ENCODE data around the gene EPSTI1.
"Not testable (repeated sequence)": the region's sequence is repeated elsewhere in the genome, so short reads cannot be mapped to it uniquely, and the experiment has no call there.

The EPSTI1 gene

DNA sequence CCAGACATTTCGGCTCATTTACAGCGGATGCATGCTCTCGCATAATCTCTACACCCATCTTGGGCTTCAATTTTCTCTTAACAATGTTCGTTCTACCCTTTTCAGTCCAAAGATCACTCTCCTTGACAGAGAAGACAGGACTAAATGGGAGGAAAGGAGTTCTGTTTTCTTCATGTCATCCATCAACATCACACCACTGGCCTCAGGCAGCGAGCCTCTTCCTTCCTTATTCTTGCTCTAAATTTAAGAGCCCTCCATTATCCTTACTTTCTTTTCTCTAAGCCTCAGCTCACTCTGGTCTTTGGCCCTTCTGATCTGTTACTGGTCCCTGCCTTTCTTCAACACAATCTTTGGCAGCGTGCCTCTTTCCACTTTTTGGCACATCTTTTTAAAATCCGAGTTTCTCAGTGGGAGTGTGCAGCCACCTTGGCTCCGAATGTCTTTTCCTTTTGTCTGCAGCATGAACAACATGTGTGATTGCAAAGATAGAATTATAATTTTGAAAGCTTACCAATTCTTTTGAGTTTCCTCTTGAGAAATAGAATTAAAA is 111.9 kb downstream of the EPSTI1 start:
- Mint-ChIP-seq H3K27ac (no peak overlapping the region), H3K36me3 (peaks cover 3% of the 10 kb centered on the region), H3K27me3 (peaks cover 1% of the 10 kb centered on the region), H3K9me3 (peaks cover 1% of the 10 kb centered on the region), H3K4me3 (no peak overlapping the region), H3K4me1 (peaks cover 27% of the 10 kb centered on the region)
- ATAC-seq (ENCODE audit: low read depth) = no peak
- DNase-seq (ENCODE audit: low spot score in 2 of 2) = no peak

DNA sequence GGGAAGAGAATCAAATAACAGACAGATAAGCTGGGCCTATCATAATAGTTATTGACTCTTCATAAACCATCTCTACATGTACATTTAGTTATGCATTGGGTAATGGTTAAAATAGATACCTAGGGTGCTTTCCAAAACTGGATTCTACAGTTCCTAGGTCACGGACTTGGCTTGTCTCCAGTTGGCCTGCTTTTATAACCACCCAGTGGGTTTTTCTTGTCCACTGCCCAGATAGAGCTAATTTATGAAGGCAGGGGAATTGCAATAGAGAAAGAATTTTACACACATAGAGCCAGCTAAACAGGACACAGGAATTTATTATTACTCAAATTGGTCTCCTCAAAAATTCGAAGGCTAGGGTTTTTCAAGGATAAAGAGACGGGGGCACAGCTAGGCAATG is 113.3 kb downstream of the EPSTI1 start:
- Mint-ChIP-seq H3K4me1 (peaks cover 27% of the 10 kb centered on the region), H3K36me3 (peaks cover 3% of the 10 kb centered on the region)

DNA sequence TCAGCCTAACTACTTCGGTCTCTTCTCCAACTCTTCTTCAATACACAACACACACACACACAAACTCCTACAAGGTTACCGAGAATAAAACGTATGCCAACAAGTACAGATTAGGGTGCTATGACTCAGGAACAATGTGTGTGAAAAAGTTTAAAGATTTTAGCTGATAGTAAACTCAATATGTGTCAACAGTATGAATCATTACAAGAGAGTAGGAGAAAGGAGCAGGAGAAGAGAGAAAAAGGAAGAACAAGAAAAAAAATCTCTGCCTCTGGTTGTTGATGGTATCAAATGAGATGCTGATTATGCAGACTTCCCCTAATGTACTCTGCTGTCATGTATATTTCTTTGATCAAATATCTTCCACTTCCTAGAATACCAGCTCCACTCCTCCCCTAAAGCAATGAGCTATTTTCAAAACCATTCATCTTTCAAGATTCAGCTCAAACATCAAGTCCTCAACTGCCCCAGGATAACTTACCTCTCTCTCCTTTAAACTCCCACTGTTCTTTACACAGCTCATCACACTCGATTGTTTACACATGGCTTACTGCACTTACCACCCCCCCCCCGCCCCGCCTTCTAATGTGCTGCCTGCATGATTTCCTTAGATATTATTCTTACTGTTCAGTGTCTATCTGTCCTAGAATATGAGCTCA is 115.0 kb downstream of the EPSTI1 start:
- H3K36me3 Mint-ChIP-seq = peaks cover 3% of the 10 kb centered on the region
- H3K9me3 Mint-ChIP-seq = peaks cover 1% of the 10 kb centered on the region
- DNase-seq (ENCODE audit: low spot score in 2 of 2) (no peak), ATAC-seq (ENCODE audit: low read depth) (peak; percentile 24)
- H3K27ac Mint-ChIP-seq = peak overlapping the region; percentile 96
- H3K4me1 Mint-ChIP-seq = peaks cover 25% of the 10 kb centered on the region
- H3K4me3 Mint-ChIP-seq = peak overlapping the region; percentile 43
- peaks cover 1% of the 10 kb centered on the region for H3K27me3 Mint-ChIP-seq

More for the DNA sequence above, 113.3 kb downstream of the EPSTI1 start:
- Mint-ChIP-seq H3K9me3 (peaks cover 1% of the 10 kb centered on the region), H3K4me3 (no peak overlapping the region), H3K27me3 (peaks cover 1% of the 10 kb centered on the region), H3K27ac (peak overlapping the region; percentile 2)
- no peak for DNase-seq (ENCODE audit: low spot score in 2 of 2)
- no peak for ATAC-seq (ENCODE audit: low read depth)

DNA sequence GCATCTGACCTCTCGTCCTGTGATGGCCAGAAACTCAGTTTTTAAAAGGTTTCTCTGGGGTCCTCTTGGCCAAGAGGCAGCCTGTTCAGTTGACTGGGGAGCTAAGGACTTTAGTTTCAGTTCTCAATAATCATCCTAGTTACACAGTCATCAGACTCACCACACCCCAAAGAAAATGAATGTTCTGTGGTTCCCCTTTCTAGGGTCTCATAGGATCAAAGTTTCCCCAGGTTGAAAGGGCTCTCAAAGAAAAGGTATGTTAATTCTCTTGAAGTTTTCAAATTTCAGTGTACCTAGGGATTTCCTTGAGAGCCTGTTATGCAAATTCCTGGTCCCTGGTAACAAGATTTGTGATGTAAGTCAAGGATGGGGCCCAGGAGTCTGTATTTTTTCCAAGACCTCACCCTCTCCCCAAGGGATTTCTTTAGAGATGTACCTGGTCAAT is 115.7 kb downstream of the EPSTI1 start:
- Mint-ChIP-seq H3K36me3 (peaks cover 3% of the 10 kb centered on the region), H3K9me3 (peaks cover 1% of the 10 kb centered on the region), H3K27ac (peak overlapping the region; percentile 96), H3K27me3 (peaks cover 1% of the 10 kb centered on the region), H3K4me3 (peak overlapping the region; percentile 73), H3K4me1 (peaks cover 25% of the 10 kb centered on the region)
- ATAC-seq (ENCODE audit: low read depth) (peak; percentile 96), DNase-seq (ENCODE audit: low spot score in 2 of 2) (peak; percentile 16 to 44)

DNA sequence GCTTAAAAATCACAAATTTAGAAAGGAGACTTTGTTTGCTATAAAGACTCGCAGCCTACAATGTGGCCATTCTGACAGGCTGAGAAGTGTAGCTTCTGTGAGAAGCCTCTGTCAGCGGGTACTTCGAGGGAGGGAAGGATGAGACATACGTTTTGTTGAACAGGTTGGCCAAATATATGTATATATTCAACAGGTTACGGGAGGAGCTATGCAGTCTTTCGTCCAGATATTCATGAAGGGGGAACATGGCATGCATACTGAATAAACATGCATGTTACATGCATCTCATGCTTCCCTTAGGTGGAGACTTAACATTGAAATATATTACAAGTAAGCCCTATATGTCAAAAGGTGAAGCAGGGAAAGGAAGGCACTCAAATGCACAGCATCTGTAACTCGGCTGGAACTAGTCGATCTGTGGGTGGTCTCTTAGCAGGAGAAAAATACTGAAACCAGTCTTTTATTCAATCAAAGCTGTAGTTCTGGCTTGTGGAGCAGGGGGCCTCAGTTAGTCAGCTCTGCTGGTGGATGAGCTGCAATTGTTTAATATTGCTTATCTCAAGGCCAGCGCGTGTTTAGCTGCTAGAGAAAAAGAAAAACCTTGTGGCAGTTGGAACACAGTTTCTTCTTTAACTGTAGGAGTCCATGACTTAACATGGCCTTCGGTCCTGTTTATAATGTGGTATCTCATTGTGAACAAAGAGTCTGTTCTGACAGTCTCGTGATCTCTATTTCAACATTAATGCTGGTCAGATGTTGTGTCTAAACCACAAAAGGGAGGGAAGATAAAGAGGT is 116.4 kb downstream of the EPSTI1 start:
- peaks cover 3% of the 10 kb centered on the region for H3K36me3 Mint-ChIP-seq
- peak overlapping the region; percentile 96 for H3K27ac Mint-ChIP-seq
- peaks cover 1% of the 10 kb centered on the region for H3K27me3 Mint-ChIP-seq
- peaks cover 1% of the 10 kb centered on the region for H3K9me3 Mint-ChIP-seq
- H3K4me1 Mint-ChIP-seq = peaks cover 25% of the 10 kb centered on the region
- DNase-seq (ENCODE audit: low spot score in 2 of 2) (no peak), ATAC-seq (ENCODE audit: low read depth) (peak; percentile 37)
- peak overlapping the region; percentile 73 for H3K4me3 Mint-ChIP-seq

DNA sequence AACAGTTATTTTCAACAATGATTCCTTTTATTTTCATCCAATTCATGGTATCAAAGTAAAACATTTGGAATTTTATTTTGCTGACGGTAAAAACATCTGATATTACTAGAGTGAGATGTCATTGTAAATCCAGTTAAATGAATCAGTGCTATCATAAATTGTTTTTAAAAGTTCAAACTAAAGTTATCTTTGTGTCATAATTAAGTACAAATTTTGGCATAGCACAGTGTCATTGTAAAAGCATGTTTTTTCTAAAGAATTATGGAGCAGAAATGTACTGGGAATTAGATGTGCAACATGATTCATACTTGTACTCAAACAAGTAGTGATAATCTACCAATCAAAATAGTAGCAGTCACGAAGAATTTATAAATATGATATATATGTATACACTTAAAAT is 117.8 kb downstream of the EPSTI1 start:
- H3K27ac Mint-ChIP-seq = no peak overlapping the region
- H3K36me3 Mint-ChIP-seq = no peaks in the 10 kb centered on the region
- peaks cover 20% of the 10 kb centered on the region for H3K4me1 Mint-ChIP-seq
- H3K9me3 Mint-ChIP-seq = peaks cover 1% of the 10 kb centered on the region
- no peaks in the 10 kb centered on the region for H3K27me3 Mint-ChIP-seq
- DNase-seq (ENCODE audit: low spot score in 2 of 2) (no peak), ATAC-seq (ENCODE audit: low read depth) (no peak)
- H3K4me3 Mint-ChIP-seq = no peak overlapping the region

DNA sequence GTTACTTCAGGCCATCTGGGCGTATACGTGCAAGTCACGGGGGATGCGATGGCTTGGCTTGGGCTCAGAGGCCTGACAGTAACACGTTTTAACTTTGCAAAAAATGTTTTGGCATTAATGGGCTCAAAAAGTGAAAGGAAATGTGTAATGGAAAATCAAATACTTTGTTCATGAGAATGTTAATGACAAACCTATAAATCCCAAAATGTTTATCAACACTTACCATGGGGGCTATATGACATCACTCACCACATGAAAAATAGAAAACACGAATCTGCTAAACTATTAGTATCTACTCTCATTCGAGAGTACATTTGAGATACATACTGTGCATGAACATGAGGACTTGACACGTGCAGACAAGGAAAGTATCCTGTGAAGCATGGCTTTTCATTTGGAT is 119.0 kb downstream of the EPSTI1 start:
- Mint-ChIP-seq H3K36me3 (no peaks in the 10 kb centered on the region), H3K4me1 (peaks cover 17% of the 10 kb centered on the region), H3K27me3 (no peaks in the 10 kb centered on the region), H3K9me3 (no peaks in the 10 kb centered on the region), H3K4me3 (no peak overlapping the region), H3K27ac (no peak overlapping the region)
- DNase-seq (ENCODE audit: low spot score in 2 of 2) = no peak
- no peak for ATAC-seq (ENCODE audit: low read depth)

DNA sequence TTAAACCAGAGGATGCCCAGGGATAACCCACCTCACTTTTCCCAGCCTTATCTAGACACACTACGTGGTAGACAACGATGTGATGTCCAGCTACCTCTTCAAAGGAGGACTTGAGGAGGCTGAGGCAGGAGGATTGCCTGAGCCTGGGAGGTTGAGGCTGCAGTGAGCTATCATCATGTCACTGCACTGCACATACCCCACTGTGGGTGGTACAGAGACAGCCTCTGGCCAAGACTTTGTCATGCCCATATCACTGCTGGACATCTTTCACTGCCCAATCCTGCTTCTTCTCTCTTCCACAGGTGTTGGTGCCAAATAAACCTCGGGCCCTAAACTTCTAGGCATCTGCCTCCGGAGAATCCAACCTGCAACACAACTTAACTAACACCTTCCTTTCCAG is 124.8 kb downstream of the EPSTI1 start:
- peaks cover 4% of the 10 kb centered on the region for H3K27me3 Mint-ChIP-seq
- H3K9me3 Mint-ChIP-seq = no peaks in the 10 kb centered on the region
- ATAC-seq (ENCODE audit: low read depth) (no peak), DNase-seq (ENCODE audit: low spot score in 2 of 2) (no peak)
- no peaks in the 10 kb centered on the region for H3K36me3 Mint-ChIP-seq
- H3K4me3 Mint-ChIP-seq = no peak overlapping the region
- peaks cover 5% of the 10 kb centered on the region for H3K4me1 Mint-ChIP-seq
- no peak overlapping the region for H3K27ac Mint-ChIP-seq

DNA sequence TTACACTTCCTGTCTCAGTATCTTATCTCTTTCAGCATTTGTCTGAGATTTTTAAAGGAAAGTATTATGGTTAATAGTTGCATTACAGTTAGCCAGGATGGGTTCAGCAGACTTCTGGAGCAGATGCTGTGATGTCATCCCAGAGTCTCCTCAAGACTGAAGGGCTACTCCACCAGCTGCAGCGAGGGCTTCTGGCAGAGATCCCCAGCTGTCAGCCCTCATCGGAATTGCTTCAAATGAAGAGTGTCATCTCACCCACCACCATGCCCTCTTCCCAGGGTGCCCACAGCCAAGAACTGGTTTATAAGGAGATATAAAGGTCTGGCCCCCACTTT is 126.3 kb downstream of the EPSTI1 start:
- Mint-ChIP-seq H3K27ac (no peak overlapping the region), H3K4me3 (no peak overlapping the region), H3K9me3 (peaks cover 1% of the 10 kb centered on the region), H3K4me1 (peaks cover 5% of the 10 kb centered on the region), H3K36me3 (peaks cover 1% of the 10 kb centered on the region), H3K27me3 (peaks cover 6% of the 10 kb centered on the region)
- DNase-seq (ENCODE audit: low spot score in 2 of 2) (no peak), ATAC-seq (ENCODE audit: low read depth) (no peak)

DNA sequence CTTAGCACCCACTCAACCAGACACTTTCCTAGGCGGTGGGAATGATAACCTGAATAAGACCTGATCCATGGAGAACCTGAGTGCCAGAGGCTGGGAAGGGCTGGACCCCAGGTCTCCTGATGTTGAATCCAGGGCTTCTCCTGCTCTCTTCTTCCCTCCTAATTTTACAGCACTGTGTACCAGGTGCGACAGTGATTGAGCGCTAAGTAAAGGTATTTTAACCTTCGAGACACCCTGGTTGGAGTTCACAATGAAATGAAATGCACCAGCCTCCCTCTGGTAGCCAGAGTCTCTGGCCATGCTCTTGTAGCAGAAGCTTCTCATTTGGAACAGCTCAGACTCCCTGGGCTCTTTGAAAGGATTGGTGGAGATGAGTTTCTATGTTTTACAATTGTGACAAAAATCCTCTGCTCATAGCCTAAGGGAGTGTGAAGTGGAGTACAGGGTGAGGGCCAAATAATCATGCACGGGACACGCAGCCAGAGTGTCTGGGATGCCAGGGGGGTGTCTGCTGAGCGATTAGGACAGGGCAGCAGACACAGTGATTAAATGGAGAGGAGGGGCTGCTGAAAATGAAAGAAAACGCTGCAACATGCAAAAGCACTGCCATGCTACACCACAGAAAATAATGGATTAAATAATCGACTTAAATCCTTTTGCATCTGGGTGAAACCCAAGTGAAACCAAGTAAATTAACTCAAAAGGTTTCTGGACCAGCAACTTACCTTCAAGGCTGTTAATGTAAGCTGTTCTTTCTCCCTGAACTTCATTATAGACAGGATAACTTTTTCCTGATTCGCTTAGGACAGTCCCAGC is 126.9 kb downstream of the EPSTI1 start:
- H3K4me3 Mint-ChIP-seq = no peak overlapping the region
- peaks cover 5% of the 10 kb centered on the region for H3K4me1 Mint-ChIP-seq
- H3K9me3 Mint-ChIP-seq = peaks cover 1% of the 10 kb centered on the region
- DNase-seq (ENCODE audit: low spot score in 2 of 2) = no peak
- H3K27me3 Mint-ChIP-seq = peaks cover 6% of the 10 kb centered on the region
- H3K27ac Mint-ChIP-seq = no peak overlapping the region
- H3K36me3 Mint-ChIP-seq = peaks cover 1% of the 10 kb centered on the region
- ATAC-seq (ENCODE audit: low read depth) = no peak

DNA sequence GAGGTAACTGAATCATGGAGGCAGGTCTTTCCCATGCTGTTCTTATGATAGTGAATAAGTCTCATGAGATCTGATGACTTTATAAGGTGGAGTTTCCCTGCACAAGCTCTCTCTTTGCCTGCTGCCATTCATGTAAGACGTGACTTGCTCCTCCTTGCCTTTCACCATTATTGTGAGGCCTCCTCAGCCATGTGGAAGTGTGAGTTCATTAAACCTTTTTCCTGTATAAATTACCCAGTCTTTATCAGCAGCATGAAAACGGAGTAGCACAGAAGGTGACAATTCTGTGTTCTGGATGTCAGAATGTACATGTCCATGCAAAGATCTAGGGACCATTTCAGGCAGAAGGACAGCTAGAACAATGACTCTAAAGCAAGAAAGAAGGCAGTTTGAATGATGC is 129.7 kb downstream of the EPSTI1 start:
- H3K9me3 Mint-ChIP-seq; ATAC-seq (ENCODE audit: low read depth): not testable (repeated sequence)

DNA sequence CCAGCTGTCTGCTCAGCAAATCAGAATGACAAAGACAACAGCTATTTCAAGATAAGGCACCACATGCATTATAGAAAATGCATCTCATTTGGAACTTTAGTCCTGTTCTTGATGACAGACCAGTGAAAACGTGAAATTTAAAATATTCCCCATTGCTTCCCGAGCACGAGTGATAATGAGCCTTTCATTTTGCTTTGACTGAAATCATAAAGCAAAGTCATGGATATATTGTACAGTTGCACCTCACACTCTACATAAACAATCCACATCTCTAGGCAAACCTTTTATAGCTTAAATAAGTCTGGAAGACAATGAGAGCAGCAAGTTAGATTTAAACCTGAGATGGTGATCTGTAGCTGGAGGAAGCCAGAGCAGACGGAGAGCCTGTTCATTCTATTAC is 131.6 kb downstream of the EPSTI1 start:
- H3K4me1 Mint-ChIP-seq = peaks cover 5% of the 10 kb centered on the region
- H3K27me3 Mint-ChIP-seq = peaks cover 6% of the 10 kb centered on the region
- H3K36me3 Mint-ChIP-seq = peaks cover 1% of the 10 kb centered on the region
- DNase-seq (ENCODE audit: low spot score in 2 of 2) (no peak), ATAC-seq (ENCODE audit: low read depth) (no peak)
- H3K9me3 Mint-ChIP-seq = peaks cover 1% of the 10 kb centered on the region
- no peak overlapping the region for H3K4me3 Mint-ChIP-seq
- no peak overlapping the region for H3K27ac Mint-ChIP-seq

More for the DNA sequence above, 129.7 kb downstream of the EPSTI1 start:
- not testable (repeated sequence) for H3K4me3 Mint-ChIP-seq; H3K27ac Mint-ChIP-seq; DNase-seq (ENCODE audit: low spot score in 2 of 2); H3K4me1 Mint-ChIP-seq; H3K27me3 Mint-ChIP-seq; H3K36me3 Mint-ChIP-seq

DNA sequence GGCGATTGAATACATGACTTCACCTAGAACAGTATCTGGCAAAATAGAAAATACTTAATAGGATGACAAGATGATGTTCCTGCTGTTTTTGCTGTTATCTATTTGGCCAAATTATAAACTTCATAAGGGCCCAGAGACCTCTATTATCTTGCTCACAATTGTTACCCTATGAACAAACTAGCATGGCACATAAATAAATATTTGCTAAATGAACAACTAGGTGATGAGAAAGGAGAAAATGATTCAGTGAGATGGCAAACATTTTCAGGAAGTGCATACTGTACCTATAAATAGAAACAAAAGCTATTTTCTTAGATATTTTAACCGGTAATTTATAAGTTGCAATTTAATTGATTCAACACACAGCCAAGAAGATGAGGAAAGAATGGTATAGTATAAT is 132.3 kb downstream of the EPSTI1 start:
- Mint-ChIP-seq H3K36me3 (peaks cover 1% of the 10 kb centered on the region), H3K4me3 (no peak overlapping the region)
- ATAC-seq (ENCODE audit: low read depth) = no peak

DNA sequence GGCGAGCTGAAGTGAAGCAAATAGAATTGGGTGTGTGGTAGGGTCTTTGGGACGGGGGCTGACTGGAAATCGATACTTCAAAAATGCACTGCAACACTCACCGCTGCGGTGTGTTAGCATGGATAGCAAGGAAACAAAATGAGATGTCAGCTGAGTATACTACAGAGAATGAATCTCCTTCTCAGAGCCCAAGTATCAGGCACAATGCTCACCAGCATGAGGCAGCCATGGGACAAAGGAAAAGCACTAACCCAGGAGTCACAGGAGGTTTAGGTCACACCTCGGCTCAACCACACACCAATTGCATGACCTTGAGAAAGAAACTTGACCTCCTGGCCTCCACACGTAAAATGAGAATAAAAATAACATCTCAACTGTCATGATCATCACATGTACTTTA is 136.6 kb downstream of the EPSTI1 start:
- Mint-ChIP-seq H3K27ac (no peak overlapping the region), H3K4me3 (no peak overlapping the region), H3K36me3 (peaks cover under 1% of the 10 kb centered on the region), H3K27me3 (peaks cover 4% of the 10 kb centered on the region), H3K9me3 (peaks cover under 1% of the 10 kb centered on the region), H3K4me1 (no peaks in the 10 kb centered on the region)
- ATAC-seq (ENCODE audit: low read depth) = no peak
- no peak for DNase-seq (ENCODE audit: low spot score in 2 of 2)

More for the DNA sequence above, 132.3 kb downstream of the EPSTI1 start:
- peaks cover 1% of the 10 kb centered on the region for H3K9me3 Mint-ChIP-seq
- peaks cover 5% of the 10 kb centered on the region for H3K4me1 Mint-ChIP-seq
- H3K27me3 Mint-ChIP-seq = peaks cover 6% of the 10 kb centered on the region
- no peak for DNase-seq (ENCODE audit: low spot score in 2 of 2)
- no peak overlapping the region for H3K27ac Mint-ChIP-seq

Data from memory B cell (primary cell).